Liver (tissue), 9 donors: ENCODE data around the gene IL1R2. TPM values are rescaled to one million over a fixed set of nuclear protein-coding genes. Genes with fewer than 3 reads are reported as not detected.

Experiments used
- DNase-seq: peaks from one replicate; pipeline ENCODE4 v3.0.0-alpha.2; 2017; ENCODE audit warnings: low spot score
- H3K27ac ChIP-seq, 2 donors: one replicate each; pipeline ENCODE4 v1.7.0; 2013; ENCODE audit warnings: inconsistent platforms in 2 of 2, low read length in 2 of 2, control low read depth in 1 of 2, low read depth in 1 of 2, mild to moderate bottlenecking in 1 of 2
- H3K27me3 ChIP-seq, 4 donors: one replicate each; pipeline versions ENCODE4 v1.6.1 to v1.7.0; 2013; ENCODE audit warnings: low read length in 3 of 4, inconsistent platforms in 1 of 4, mild to moderate bottlenecking in 1 of 4, moderate library complexity in 1 of 4; ENCODE audit not compliant: control insufficient read depth in 4 of 4, insufficient read depth in 4 of 4
- H3K36me3 ChIP-seq, 4 donors: one replicate each; pipeline versions ENCODE4 v1.6.1 to v1.7.0; 2013; ENCODE audit warnings: low read length in 3 of 4, mild to moderate bottlenecking in 3 of 4, low read depth in 1 of 4, moderate library complexity in 1 of 4; ENCODE audit not compliant: control insufficient read depth in 4 of 4, insufficient read depth in 3 of 4
- H3K4me1 ChIP-seq, 4 donors: one replicate each; pipeline versions ENCODE4 v1.6.1 to v1.7.0; 2013; ENCODE audit warnings: low read length in 3 of 4, mild to moderate bottlenecking in 3 of 4, moderate library complexity in 1 of 4; ENCODE audit not compliant: control insufficient read depth in 4 of 4, insufficient read depth in 4 of 4
- H3K4me3 ChIP-seq, 3 donors: one replicate each; pipeline versions ENCODE4 v1.6.1 to v1.7.0; 2013; ENCODE audit warnings: low read length in 3 of 3, control low read depth in 1 of 3, low read depth in 1 of 3, mild to moderate bottlenecking in 1 of 3
- H3K9ac ChIP-seq, 2 donors: one replicate each; pipeline ENCODE4 v1.7.0; 2013; ENCODE audit warnings: low read length in 2 of 2, mild to moderate bottlenecking in 2 of 2, moderate library complexity in 2 of 2, control low read depth in 1 of 2, low read depth in 1 of 2
- H3K9me3 ChIP-seq, 4 donors: one replicate each; pipeline versions ENCODE4 v1.6.1 to v1.7.0; 2013; ENCODE audit warnings: low read length in 3 of 4; ENCODE audit not compliant: control insufficient read depth in 4 of 4
- ATF3 ChIP-seq: IDR thresholded peaks from 2 replicates; pipeline ENCODE4 v1.6.1; 2016; ENCODE audit warnings: antibody characterized with exemption
- CTCF ChIP-seq: fragments of 150-350 bp; IDR thresholded peaks from 2 replicates; pipeline ENCODE4 v1.5.1; 2017; ENCODE audit warnings: improper control_type of control experiment, low read depth, low read length; ENCODE audit not compliant: missing input control
- FOXA1 ChIP-seq: IDR thresholded peaks from 2 replicates; pipeline ENCODE4 v1.6.1; 2016; ENCODE audit warnings: antibody characterized with exemption
- FOXA2 ChIP-seq: IDR thresholded peaks from 2 replicates; pipeline ENCODE4 v1.6.1; 2016; ENCODE audit warnings: antibody characterized with exemption
- GABPA ChIP-seq, 2 donors: IDR thresholded peaks in 1 of 2; conservative IDR thresholded peaks in 1 of 2; 2 replicates each; pipeline ENCODE4 v1.6.1; 2016; ENCODE audit warnings: antibody characterized with exemption in 2 of 2, mild to moderate bottlenecking in 1 of 2, moderate library complexity in 1 of 2
- HNF4A ChIP-seq, 2 donors: conservative IDR thresholded peaks; 2 replicates each; pipeline ENCODE4 v1.6.1; 2016; ENCODE audit warnings: antibody characterized with exemption in 2 of 2, mild to moderate bottlenecking in 2 of 2
- HNF4G ChIP-seq: IDR thresholded peaks from 2 replicates; pipeline ENCODE4 v1.6.1; 2016; ENCODE audit warnings: antibody characterized with exemption
- MAX ChIP-seq: IDR thresholded peaks from 2 replicates; pipeline ENCODE4 v1.6.1; 2016; ENCODE audit warnings: antibody characterized with exemption
- RAD21 ChIP-seq, 2 donors: IDR thresholded peaks; 2 replicates each; pipeline ENCODE4 v1.6.1; 2016; ENCODE audit warnings: antibody characterized with exemption in 2 of 2, mild to moderate bottlenecking in 2 of 2
- RXRA ChIP-seq, 2 donors: IDR thresholded peaks; 2 replicates each; pipeline ENCODE4 v1.6.1; 2017 to 2018; ENCODE audit warnings: antibody characterized with exemption in 2 of 2, mild to moderate bottlenecking in 1 of 2
- SP1 ChIP-seq: IDR thresholded peaks from 2 replicates; pipeline ENCODE4 v1.6.1; 2018; ENCODE audit warnings: antibody characterized with exemption, mild to moderate bottlenecking
- ZBTB33 ChIP-seq: IDR thresholded peaks from 2 replicates; pipeline ENCODE4 v1.6.1; 2016; ENCODE audit warnings: antibody characterized with exemption
- WGBS: extraction: QIAGEN DNeasy Blood & Tissue Kit; methylation state at CpG from one replicate; pipeline ENCODE4 v1.1.7; 2013; 5-methylcytosine and 5-hydroxymethylcytosine counted together
- polyA plus RNA-seq, 2 donors: library from polyadenylated mRNA; stranded (reverse) in 1 of 2; unstranded in 1 of 2; fragments of 200-250 nt in 1 of 2; fragments of >200 nt in 1 of 2; fragmentation: Nextera tagmentation in 1 of 2; extraction: Ambion mirVana in 1 of 2; gene quantifications; one replicate each; pipeline versions ENCODE4 v1.2.1 to v1.2.3, GENCODE V29; 2013 to 2015
- total RNA-seq, 2 donors: library from RNA; depleted of rRNA; stranded (reverse); fragments of >200 nt; gene quantifications; one replicate each; pipeline ENCODE4 v1.2.3, GENCODE V29; 2014
- donor health status: healthy.
- donor health status: healthy.
- donor health status: healthy.
- donor health status: healthy.
- donor health status: healthy.

The IL1R2 gene
- total RNA-seq: 10 to 100 TPM in 1 of 2 donors, 1 to 10 TPM in 1; 3.7 to 28.2 TPM
- polyA plus RNA-seq: 10 to 100 TPM in 1 of 2 donors, 1 to 10 TPM in 1; 4.4 to 10.1 TPM

GRCh38 chr2:101991721-101992145, at the start of gene IL1R2:
IL1R2 (plus strand) TSS chr2:101991960; CDS start chr2:102008576, 16,616 bp downstream.
- H3K36me3 ChIP-seq: no peaks in the 10 kb centered on the region
- WGBS: 70% methylated on average over 8 of the region's 8 CpGs
- H3K9ac ChIP-seq: no peak within 1 kb of the TSS
- H3K27me3 ChIP-seq: no peaks in the 10 kb centered on the region
- TF ChIP-seq SP1: no peak
- TF ChIP-seq ZBTB33: no peak
- no peak for TF ChIP-seq GABPA (IDR thresholded peaks at IDR 0.05 in 1 of 2, conservative IDR thresholded peaks at IDR 0.05 in 1 of 2)
- peak in 1 of 2 donors; percentile 8 for TF ChIP-seq RAD21 (IDR thresholded peaks at IDR 0.05)
- no peak for TF ChIP-seq FOXA1
- peaks cover under 1 to 8% (median 7%) of the 10 kb centered on the region in 4 donors for H3K4me1 ChIP-seq
- no peak within 1 kb of the TSS for H3K27ac ChIP-seq
- H3K9me3 ChIP-seq: no peaks in the 10 kb centered on the region
- DNase-seq: no peak
- H3K4me3 ChIP-seq: no peak within 1 kb of the TSS

GRCh38 chr2:101942851-101943250, 48.9 kb upstream of the IL1R2 start:
- H3K27me3 ChIP-seq: no peaks in the 10 kb centered on the region
- no peak for TF ChIP-seq FOXA2
- TF ChIP-seq SP1: no peak
- TF ChIP-seq RXRA (IDR thresholded peaks at IDR 0.05): no peak
- TF ChIP-seq MAX: no peak
- no peak for TF ChIP-seq CTCF
- no peak for TF ChIP-seq HNF4A (conservative IDR thresholded peaks at IDR 0.05)
- TF ChIP-seq HNF4G: no peak
- no peak for TF ChIP-seq ATF3
- H3K27ac ChIP-seq: no peak overlapping the region
- H3K9me3 ChIP-seq: no peaks in the 10 kb centered on the region
- no peak overlapping the region for H3K9ac ChIP-seq
- no peaks in the 10 kb centered on the region for H3K36me3 ChIP-seq
- H3K4me3 ChIP-seq: no peak overlapping the region
- no peak for DNase-seq
- H3K4me1 ChIP-seq: peaks cover 0 to 7% (median 0%) of the 10 kb centered on the region in 4 donors
- WGBS: 84% methylated on average over 3 of the region's 3 CpGs

GRCh38 chr2:101946372-101947039, 45.3 kb upstream of the IL1R2 start:
- Histone ChIP-seq H3K9me3 (no peaks in the 10 kb centered on the region), H3K27ac (no peak overlapping the region), H3K4me1 (peaks cover 0 to 7% (median 0%) of the 10 kb centered on the region in 4 donors), H3K27me3 (no peaks in the 10 kb centered on the region), H3K36me3 (no peaks in the 10 kb centered on the region), H3K9ac (no peak overlapping the region), H3K4me3 (no peak overlapping the region)
- TF ChIP-seq MAX (no peak), FOXA1 (no peak), ATF3 (no peak), RXRA (IDR thresholded peaks at IDR 0.05) (no peak), ZBTB33 (no peak)
- WGBS: 77% methylated on average over 3 of the region's 3 CpGs
- DNase-seq: no peak
